KOPT-K1 (cell line): ENCODE measurements around the gene AMIGO2.

Experiments
- H3K27ac ChIP-seq: fragments of 200-600 bp; sonication (generic); 2 replicates; pipeline ENCODE4 v1.5.1; 2016; ENCODE audit warnings: antibody characterized with exemption, mild to moderate bottlenecking, low read depth, low read length; ENCODE audit not compliant: poor library complexity, severe bottlenecking
- H3K36me3 ChIP-seq: fragments of 200-600 bp; sonication (generic); 2 replicates; pipeline ENCODE4 v1.5.1; 2017; ENCODE audit warnings: antibody characterized with exemption, mild to moderate bottlenecking, low read length, moderate library complexity; ENCODE audit not compliant: insufficient read depth
- H3K9me3 ChIP-seq: fragments of 200-600 bp; sonication (generic); 2 replicates; pipeline ENCODE4 v1.5.1; 2017; ENCODE audit warnings: antibody characterized with exemption, low read length, mild to moderate bottlenecking; ENCODE audit not compliant: insufficient read depth, poor library complexity, severe bottlenecking

AMIGO2 gene

DNA sequence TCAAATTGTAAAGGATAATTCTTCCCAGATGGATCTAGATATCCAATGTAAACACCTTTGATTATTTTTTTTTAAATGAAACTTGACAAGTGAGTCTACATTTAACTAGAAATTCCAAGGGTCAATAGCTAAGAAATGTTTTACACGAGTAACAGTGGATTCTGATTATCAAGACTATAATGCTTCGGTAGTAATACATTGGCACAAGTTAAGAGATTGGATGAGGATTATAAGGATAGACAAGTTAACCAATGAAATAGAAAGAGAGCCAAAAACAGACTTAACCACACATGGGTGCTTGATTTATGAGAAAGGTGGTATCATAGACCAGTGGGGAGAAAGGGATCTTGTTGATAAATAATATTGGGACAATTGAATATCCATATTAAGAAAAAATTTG lies 40.7 kb downstream of the AMIGO2 start:
- no peaks in the 10 kb centered on the region for H3K9me3 ChIP-seq
- H3K27ac ChIP-seq, result no peak overlapping the region
- no peaks in the 10 kb centered on the region for H3K36me3 ChIP-seq

DNA sequence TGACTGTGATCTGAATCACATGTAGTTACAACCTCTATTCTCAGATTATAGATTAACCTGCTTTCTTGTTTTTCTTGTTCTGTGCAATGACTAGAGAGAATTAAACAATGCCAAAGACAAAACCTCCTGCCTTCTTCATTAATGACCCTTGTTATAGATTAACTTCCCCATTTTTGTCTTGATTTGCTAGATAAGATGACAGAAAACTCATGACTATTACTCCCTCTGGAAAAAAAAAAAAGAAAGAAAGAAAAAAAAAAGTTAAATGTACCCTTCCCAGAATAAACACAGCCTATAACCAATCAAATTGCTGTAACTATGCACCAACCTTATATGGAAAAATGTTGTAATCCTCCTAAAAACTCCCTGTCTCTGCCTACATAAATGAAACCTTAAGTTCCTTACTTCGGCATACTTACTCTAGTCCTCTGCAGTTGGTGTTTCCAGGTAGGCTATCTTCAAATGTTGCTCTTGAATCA lies 41.5 kb downstream of the AMIGO2 start:
- no peaks in the 10 kb centered on the region for H3K36me3 ChIP-seq
- H3K9me3 ChIP-seq, result no peaks in the 10 kb centered on the region
- no peak overlapping the region for H3K27ac ChIP-seq

DNA sequence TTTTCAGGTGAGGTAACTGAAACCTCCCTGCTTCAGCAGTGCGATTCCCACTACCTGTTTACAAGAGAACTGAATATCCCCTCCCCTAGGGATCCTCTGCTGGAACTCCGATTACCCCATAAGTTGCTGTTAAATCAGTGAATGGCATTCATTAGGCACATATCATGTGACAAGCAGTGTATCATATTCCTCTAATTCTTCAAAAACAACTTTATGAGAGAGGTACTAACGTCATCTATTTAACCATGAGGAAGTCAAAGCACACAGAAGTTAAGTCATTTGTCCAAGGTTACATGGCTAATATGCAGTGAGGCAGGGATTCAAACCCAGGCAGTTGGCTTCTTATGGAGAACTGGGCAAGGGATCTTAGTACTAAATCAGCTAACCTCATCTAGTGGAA lies 44.3 kb downstream of the AMIGO2 start:
- H3K9me3 ChIP-seq, result no peaks in the 10 kb centered on the region
- no peaks in the 10 kb centered on the region for H3K36me3 ChIP-seq
- H3K27ac ChIP-seq, result no peak overlapping the region

DNA sequence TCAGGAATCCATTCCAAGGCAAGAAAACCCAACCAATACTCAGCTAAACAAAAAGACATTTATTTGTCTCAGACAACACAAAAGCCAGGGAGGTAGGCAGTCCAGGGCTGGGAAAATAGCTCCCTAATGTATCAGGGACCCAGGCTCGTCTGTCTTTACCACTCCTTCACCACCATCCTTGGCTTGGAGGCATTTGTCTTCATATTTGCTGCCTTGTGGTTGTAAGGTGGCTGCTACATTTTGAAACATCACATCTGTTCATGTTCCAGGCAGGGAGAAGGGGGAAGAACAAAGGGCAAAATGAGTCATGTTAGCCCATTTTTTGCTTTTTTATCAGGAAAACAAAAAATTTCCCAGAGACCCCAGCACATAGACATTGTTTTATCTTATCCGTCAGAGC lies 45.1 kb downstream of the AMIGO2 start:
- no peaks in the 10 kb centered on the region for H3K36me3 ChIP-seq
- H3K27ac ChIP-seq, result no peak overlapping the region
- no peaks in the 10 kb centered on the region for H3K9me3 ChIP-seq

DNA sequence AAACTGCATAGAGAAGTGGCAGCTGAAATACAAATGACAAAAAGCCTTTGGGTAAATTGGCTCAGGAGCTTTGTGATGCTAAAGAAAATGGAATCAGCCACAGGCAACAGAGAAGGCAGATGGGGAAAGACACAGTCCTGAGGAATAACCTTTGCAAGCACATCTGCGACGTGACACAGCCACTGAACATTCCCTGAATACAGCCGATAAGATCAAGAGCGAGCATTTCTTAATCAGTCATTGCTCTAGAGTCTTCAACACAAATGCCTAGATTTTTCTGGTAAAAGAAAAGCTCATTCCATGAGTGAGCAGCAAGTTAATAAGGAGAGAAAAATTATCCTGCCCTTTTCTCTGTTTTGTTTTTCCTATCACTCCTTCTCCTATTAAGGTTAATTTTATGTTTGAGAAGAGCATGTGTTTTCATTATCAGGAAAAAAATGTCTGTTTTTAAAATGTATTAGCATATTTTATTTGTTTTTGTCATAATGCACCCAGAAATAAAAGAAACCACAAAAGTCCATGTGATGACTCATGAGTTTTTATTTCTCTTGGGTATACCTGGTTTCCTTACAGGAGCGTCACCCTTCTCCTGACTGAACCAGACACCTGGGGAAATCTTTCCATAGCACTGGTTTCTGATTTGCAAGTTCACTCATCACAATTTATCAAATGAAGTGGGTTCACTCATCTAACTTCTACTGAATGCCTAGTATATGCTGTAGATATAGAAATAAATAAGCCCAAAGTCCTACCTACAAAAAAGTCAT lies 45.8 kb downstream of the AMIGO2 start:
- Histone ChIP-seq H3K27ac (no peak overlapping the region), H3K36me3 (no peaks in the 10 kb centered on the region), H3K9me3 (no peaks in the 10 kb centered on the region)

DNA sequence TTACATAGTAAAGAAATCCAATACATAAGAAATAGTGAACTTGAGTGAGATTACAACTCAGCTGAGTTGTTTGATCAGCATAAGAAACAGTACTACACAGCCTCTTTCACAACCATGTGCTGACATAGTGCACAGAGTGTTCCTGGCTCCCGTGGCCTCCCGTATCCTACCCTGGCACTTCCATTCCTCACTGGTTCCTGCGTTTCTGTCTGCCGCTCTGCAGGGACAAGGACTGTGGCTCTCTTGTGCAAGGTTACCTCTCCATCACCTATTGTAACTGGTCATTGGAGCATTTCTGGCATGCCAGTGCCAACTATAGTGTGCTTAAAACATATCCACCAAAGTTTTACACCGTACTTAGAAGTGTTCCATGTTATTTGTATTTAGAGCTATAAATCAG lies 46.7 kb downstream of the AMIGO2 start:
- Histone ChIP-seq H3K36me3 (no peaks in the 10 kb centered on the region), H3K27ac (no peak overlapping the region), H3K9me3 (no peaks in the 10 kb centered on the region)

DNA sequence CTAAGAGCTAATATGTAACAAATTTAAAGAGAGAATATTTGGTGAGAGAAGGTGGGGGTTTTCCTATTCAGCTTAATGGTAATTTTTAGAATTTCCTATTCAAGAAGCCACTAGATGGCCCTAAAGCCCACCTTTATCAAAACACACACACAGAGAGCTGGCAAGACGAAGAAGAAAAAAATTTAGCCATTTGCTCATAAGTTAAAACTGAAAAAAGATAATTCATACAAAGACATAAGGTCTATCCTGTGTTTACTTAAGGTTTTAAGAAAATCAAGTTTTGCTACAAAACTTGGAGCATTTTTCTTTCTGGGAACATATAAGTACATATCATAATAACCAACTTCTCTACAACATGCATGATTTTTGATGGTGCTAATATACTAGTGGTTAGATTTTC lies 47.1 kb downstream of the AMIGO2 start:
- no peaks in the 10 kb centered on the region for H3K36me3 ChIP-seq
- H3K9me3 ChIP-seq, result no peaks in the 10 kb centered on the region
- H3K27ac ChIP-seq, result no peak overlapping the region

DNA sequence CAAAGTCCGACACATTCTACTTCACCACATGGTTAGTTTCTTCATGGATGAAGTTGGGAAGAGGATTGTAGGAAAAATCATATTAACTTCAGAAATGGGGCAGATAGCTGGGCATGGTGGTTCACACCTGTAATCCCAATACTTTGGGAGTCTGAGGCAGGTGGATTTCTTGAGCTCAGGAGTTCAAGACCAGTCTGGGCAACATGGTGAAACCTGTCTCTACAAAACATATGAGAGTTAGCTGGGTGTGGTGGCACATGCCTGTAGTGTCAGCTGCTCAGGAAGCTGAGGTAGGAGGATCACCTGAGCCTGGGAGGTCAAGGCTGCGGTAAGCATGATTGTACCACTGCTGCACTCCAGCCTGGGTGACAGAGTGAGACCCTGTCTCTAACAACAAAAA lies 49.9 kb downstream of the AMIGO2 start:
- H3K27ac ChIP-seq, result no peak overlapping the region
- H3K9me3 ChIP-seq, result no peaks in the 10 kb centered on the region
- H3K36me3 ChIP-seq, result no peaks in the 10 kb centered on the region

DNA sequence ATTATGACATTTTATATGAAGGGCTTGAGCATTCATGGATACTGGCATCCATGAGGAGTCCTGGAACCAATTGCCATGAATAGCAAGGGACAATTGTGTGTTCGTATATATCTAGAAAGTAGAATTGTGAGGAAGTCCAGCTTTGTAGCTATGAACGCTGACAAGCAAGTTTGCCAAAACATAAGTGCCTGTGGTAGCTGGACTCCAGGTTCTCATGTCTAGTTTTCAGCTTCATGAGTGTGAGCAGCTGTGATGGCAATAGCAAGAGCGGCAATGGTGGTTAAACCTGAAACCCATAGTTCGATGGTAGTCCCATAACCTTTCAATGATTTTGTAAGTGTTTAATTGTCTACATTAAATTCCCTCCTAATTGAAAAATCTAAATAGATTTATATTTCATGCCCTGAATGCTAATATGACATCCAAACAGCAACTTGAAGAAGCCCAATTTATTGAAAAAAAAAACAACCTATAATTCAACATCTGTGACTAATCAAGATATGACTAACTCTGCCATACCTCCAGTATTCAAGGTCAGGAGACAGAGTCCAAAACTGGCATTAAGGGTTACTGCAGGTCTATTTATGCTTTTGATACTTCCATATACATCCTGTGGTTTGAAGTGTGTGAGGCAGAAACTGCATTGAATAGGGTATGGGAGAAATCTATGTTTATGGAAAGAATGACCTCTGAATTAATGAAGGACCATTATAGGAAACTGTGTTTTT lies 50.6 kb downstream of the AMIGO2 start:
- H3K36me3 ChIP-seq, result no peaks in the 10 kb centered on the region
- H3K27ac ChIP-seq, result no peak overlapping the region
- H3K9me3 ChIP-seq, result no peaks in the 10 kb centered on the region

DNA sequence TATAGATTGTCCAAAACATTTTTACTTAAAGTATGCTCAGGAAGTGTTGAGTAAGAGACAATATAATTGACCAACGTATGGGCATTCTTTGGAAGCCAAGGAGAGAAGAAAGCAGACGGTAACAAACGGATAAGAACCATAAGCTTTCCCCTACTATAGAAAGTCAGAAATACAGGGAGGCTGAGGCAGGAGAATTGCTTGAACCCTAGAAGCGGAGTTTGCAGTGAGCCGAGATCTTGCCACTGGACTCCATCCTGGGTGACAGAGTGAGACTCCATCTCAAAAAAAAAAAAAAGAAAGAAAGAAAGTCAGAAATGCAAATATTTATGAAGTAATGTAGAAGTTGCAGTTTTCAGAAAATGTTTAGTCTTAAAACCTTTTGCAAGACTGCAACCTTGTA lies 51.6 kb downstream of the AMIGO2 start:
- no peak overlapping the region for H3K27ac ChIP-seq

More for the DNA sequence above, 51.6 kb downstream of the AMIGO2 start:
- H3K9me3 ChIP-seq, result no peaks in the 10 kb centered on the region
- no peaks in the 10 kb centered on the region for H3K36me3 ChIP-seq
